Neural cell (in vitro differentiated cells): ENCODE measurements around the gene ONECUT1. TPM values are rescaled to one million over a fixed set of nuclear protein-coding genes. Genes with fewer than 3 reads are reported as not detected.
"Not testable (repeated sequence)": the region's sequence is repeated elsewhere in the genome, so short reads cannot be mapped to it uniquely, and the experiment has no call there.

Experiments
- H2AFZ ChIP-seq: fragments of 200-600, 300-800 bp; sonication (generic), shearing (Covaris generic); 2 replicates; pipeline ENCODE4 v1.6.0; 2014; ENCODE audit warnings: low read depth, mild to moderate bottlenecking, antibody characterized with exemption, low read length, moderate library complexity
- H3F3A ChIP-seq: fragments of 200-600 bp; shearing (Covaris generic); 2 replicates; pipeline ENCODE4 v1.6.1; 2016; ENCODE audit warnings: mild to moderate bottlenecking, moderate library complexity, mixed read lengths, antibody characterized with exemption, low read length; ENCODE audit not compliant: insufficient read depth, poor library complexity, severe bottlenecking
- H3K27ac ChIP-seq: fragments of 200-600, 300-800 bp; sonication (generic), shearing (Covaris generic); 2 replicates; pipeline ENCODE4 v1.5.1; 2014; ENCODE audit warnings: mild to moderate bottlenecking, low read length, moderate library complexity
- H3K27me3 ChIP-seq: fragments of 300-800, 200-600 bp; sonication (generic), shearing (Covaris generic); 2 replicates; pipeline ENCODE4 v1.6.0; 2014; ENCODE audit warnings: mild to moderate bottlenecking, low read depth, low read length, moderate library complexity; ENCODE audit not compliant: insufficient read depth
- H3K36me3 ChIP-seq: fragments of 300-800, 200-600 bp; sonication (generic), shearing (Covaris generic); 2 replicates; pipeline ENCODE4 v1.5.1; 2014; ENCODE audit warnings: mild to moderate bottlenecking, antibody characterized with exemption, low read length, moderate library complexity; ENCODE audit not compliant: insufficient read depth
- H3K4me2 ChIP-seq: fragments of 300-800, 200-600 bp; sonication (generic), shearing (Covaris generic); 2 replicates; pipeline ENCODE4 v1.6.0; 2014; ENCODE audit warnings: mild to moderate bottlenecking, low read length
- H3K4me3 ChIP-seq: fragments of 300-800, 200-600 bp; sonication (generic), shearing (Covaris generic); 2 replicates; pipeline ENCODE4 v1.5.1; 2014; ENCODE audit warnings: mild to moderate bottlenecking, low read length, moderate library complexity
- H3K79me2 ChIP-seq: fragments of 200-600 bp; shearing (Covaris generic); replicated peaks from 2 replicates; pipeline ENCODE4 v1.6.0; 2014; ENCODE audit warnings: mild to moderate bottlenecking, low read length, moderate library complexity; ENCODE audit not compliant: insufficient read depth
- H3K9ac ChIP-seq: fragments of 300-800, 200-600 bp; sonication (generic), shearing (Covaris generic); 2 replicates; pipeline ENCODE4 v1.6.1; 2016; ENCODE audit warnings: mild to moderate bottlenecking, low read length, mixed read lengths
- H3K9me2 ChIP-seq: fragments of 200-600 bp; shearing (Covaris generic); 2 replicates; pipeline ENCODE4 v1.6.1; 2016; ENCODE audit warnings: mild to moderate bottlenecking, low read length, mixed read lengths; ENCODE audit not compliant: insufficient read depth
- H3K9me3 ChIP-seq: fragments of 200-600, 300-800 bp; sonication (generic), shearing (Covaris generic); 2 replicates; pipeline ENCODE4 v1.6.1; 2016; ENCODE audit warnings: mild to moderate bottlenecking, mixed run types, low read length, moderate library complexity, mixed read lengths
- H4K20me1 ChIP-seq: fragments of 200-600 bp; shearing (Covaris generic); 2 replicates; pipeline ENCODE4 v1.6.1; 2016; ENCODE audit warnings: mild to moderate bottlenecking, mixed run types; ENCODE audit not compliant: insufficient read depth
- EP300 ChIP-seq: fragments of 450-650 bp; conservative IDR thresholded peaks from 2 replicates; pipeline ENCODE4 v1.6.1; 2014; ENCODE audit warnings: antibody characterized with exemption, mild to moderate bottlenecking, moderate library complexity; ENCODE audit not compliant: poor library complexity, severe bottlenecking
- EZH2 ChIP-seq: fragments of 200-600, 300-800 bp; shearing (Covaris generic), sonication (generic); IDR thresholded peaks from 2 replicates; pipeline ENCODE4 v1.6.1; 2014; ENCODE audit warnings: antibody characterized with exemption, low read length, borderline replicate concordance, mild to moderate bottlenecking; ENCODE audit not compliant: insufficient read depth, poor library complexity, severe bottlenecking
- MXI1 ChIP-seq: fragments of 450-650 bp; conservative IDR thresholded peaks from 2 replicates; pipeline ENCODE4 v1.6.1; 2014; ENCODE audit warnings: antibody characterized with exemption, mild to moderate bottlenecking; ENCODE audit not compliant: poor library complexity, severe bottlenecking
- POLR2AphosphoS5 ChIP-seq: IDR thresholded peaks from 2 replicates; pipeline ENCODE4 v1.6.1; 2012
- RAD21 ChIP-seq: fragments of 450-650 bp; conservative IDR thresholded peaks from 2 replicates; pipeline ENCODE4 v1.6.1; 2014; ENCODE audit warnings: antibody characterized with exemption, mild to moderate bottlenecking, moderate library complexity
- SMC3 ChIP-seq: fragments of 450-650 bp; conservative IDR thresholded peaks from 2 replicates; pipeline ENCODE4 v1.6.1; 2014; ENCODE audit warnings: antibody characterized with exemption, mild to moderate bottlenecking, moderate library complexity; ENCODE audit not compliant: poor library complexity
- TAF1 ChIP-seq: IDR thresholded peaks from 2 replicates; pipeline ENCODE4 v1.6.1; 2012; ENCODE audit warnings: low read depth
- polyA minus RNA-seq: library from RNA; depleted of rRNA, polyadenylated mRNA; stranded (reverse); fragments of >200 nt; gene quantifications from 2 replicates; pipeline ENCODE4 v1.2.3, GENCODE V29; 2014
- polyA plus RNA-seq: library from polyadenylated mRNA; depleted of rRNA; stranded (reverse); fragments of >200 nt; gene quantifications from 2 replicates; pipeline ENCODE4 v1.2.3, GENCODE V29; 2014
- TF ChIP-seq, protein P1 (sequence below): IDR thresholded peaks from 2 replicates; pipeline ENCODE4 v1.6.1; 2012; ENCODE audit warnings: borderline replicate concordance
- TF ChIP-seq, protein P2 (sequence below): fragments of 450-650 bp; IDR thresholded peaks from 2 replicates; pipeline ENCODE4 v1.5.1; 2014; ENCODE audit warnings: antibody characterized with exemption, mild to moderate bottlenecking, moderate library complexity; ENCODE audit not compliant: poor library complexity, severe bottlenecking

The ONECUT1 gene
- 1.2 and 3.4 TPM in 2 replicates for polyA plus RNA-seq
- polyA minus RNA-seq: 6.8 and 25.6 TPM in 2 replicates

DNA sequence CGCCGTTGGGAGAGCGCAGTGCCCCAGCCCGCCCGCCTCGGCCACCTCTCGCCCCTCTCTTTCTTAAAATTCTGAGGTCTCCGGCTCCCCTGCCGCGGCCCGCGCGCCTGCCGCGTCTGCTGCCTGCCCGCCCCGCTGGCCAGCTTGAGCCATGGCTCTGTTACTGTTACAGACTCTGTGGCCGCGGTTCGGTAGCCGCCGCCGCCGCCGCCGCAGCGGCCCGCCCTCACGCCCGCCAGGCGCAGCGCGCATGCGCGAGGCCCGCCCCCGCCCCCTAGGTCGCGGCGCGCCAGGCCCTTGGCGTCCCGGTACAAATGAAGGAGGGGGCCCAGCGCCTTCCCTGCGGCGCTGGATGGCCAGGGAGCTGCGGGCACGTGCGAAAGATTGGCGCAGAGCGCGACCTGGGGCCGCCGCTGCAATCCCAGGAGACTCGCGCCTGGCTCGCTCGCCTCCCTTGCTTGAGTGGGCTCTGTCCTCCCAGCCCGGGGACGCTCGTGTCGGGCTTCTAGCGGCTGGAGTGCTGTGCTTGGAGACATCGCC, at the start of gene ONECUT1:
TSS of gene ONECUT1 (minus strand) at position 168 of the 540 bp plus-strand sequence. CDS start 452 bp downstream, outside the sequence.
- H4K20me1 ChIP-seq: no peaks in the 10 kb centered on the region
- H3K9me2 ChIP-seq: no peaks in the 10 kb centered on the region
- peak within 1 kb of the TSS; percentile 77 for H3K4me3 ChIP-seq
- peak within 1 kb of the TSS; percentile 58 for H3K9ac ChIP-seq
- peaks cover 99% of the 10 kb centered on the region for H3K27me3 ChIP-seq
- peak within 1 kb of the TSS; percentile 37 for H3K27ac ChIP-seq
- peak within 1 kb of the TSS; percentile 62 for H3K4me2 ChIP-seq
- H3K9me3 ChIP-seq: no peaks in the 10 kb centered on the region
- no peak for TF ChIP-seq RAD21
- TF ChIP-seq, protein P1, sequence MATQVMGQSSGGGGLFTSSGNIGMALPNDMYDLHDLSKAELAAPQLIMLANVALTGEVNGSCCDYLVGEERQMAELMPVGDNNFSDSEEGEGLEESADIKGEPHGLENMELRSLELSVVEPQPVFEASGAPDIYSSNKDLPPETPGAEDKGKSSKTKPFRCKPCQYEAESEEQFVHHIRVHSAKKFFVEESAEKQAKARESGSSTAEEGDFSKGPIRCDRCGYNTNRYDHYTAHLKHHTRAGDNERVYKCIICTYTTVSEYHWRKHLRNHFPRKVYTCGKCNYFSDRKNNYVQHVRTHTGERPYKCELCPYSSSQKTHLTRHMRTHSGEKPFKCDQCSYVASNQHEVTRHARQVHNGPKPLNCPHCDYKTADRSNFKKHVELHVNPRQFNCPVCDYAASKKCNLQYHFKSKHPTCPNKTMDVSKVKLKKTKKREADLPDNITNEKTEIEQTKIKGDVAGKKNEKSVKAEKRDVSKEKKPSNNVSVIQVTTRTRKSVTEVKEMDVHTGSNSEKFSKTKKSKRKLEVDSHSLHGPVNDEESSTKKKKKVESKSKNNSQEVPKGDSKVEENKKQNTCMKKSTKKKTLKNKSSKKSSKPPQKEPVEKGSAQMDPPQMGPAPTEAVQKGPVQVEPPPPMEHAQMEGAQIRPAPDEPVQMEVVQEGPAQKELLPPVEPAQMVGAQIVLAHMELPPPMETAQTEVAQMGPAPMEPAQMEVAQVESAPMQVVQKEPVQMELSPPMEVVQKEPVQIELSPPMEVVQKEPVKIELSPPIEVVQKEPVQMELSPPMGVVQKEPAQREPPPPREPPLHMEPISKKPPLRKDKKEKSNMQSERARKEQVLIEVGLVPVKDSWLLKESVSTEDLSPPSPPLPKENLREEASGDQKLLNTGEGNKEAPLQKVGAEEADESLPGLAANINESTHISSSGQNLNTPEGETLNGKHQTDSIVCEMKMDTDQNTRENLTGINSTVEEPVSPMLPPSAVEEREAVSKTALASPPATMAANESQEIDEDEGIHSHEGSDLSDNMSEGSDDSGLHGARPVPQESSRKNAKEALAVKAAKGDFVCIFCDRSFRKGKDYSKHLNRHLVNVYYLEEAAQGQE: no peak
- TF ChIP-seq MXI1: no peak
- TF ChIP-seq, protein P2, sequence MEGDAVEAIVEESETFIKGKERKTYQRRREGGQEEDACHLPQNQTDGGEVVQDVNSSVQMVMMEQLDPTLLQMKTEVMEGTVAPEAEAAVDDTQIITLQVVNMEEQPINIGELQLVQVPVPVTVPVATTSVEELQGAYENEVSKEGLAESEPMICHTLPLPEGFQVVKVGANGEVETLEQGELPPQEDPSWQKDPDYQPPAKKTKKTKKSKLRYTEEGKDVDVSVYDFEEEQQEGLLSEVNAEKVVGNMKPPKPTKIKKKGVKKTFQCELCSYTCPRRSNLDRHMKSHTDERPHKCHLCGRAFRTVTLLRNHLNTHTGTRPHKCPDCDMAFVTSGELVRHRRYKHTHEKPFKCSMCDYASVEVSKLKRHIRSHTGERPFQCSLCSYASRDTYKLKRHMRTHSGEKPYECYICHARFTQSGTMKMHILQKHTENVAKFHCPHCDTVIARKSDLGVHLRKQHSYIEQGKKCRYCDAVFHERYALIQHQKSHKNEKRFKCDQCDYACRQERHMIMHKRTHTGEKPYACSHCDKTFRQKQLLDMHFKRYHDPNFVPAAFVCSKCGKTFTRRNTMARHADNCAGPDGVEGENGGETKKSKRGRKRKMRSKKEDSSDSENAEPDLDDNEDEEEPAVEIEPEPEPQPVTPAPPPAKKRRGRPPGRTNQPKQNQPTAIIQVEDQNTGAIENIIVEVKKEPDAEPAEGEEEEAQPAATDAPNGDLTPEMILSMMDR: no peak
- TF ChIP-seq EP300: no peak
- no peak for TF ChIP-seq EZH2
- no peak for TF ChIP-seq TAF1
- peak; percentile 17 for TF ChIP-seq SMC3
- TF ChIP-seq POLR2AphosphoS5: peak; percentile 38
- no peaks in the 10 kb centered on the region for H3K36me3 ChIP-seq
- peak within 1 kb of the TSS; percentile 45 for H2AFZ ChIP-seq
- H3K79me2 ChIP-seq: no peaks in the 10 kb centered on the region
- H3F3A ChIP-seq: no peaks in the 10 kb centered on the region

DNA sequence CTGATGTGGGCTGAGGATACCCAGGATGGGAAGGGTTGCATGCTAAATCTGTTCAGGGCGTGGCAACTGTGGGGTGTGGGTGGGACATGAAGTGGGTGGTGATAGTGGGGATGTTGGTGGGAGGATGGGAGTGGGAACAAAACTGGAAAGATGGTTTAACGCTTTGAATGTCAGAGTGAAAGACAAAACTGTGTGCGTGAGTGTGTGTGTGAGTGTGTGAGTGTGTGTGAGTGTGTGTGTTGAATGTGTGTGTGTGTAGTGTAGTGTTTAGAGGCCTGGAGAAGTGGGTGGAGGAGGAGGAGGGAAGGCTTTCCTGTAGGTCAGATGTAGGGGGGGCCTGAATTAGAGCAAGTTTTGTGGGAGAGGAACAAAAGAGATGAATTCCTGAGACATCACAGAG, 44.2 kb upstream of the ONECUT1 start:
- no peak overlapping the region for H3K27ac ChIP-seq
- no peaks in the 10 kb centered on the region for H3K36me3 ChIP-seq
- H3K27me3 ChIP-seq: no peaks in the 10 kb centered on the region
- H3K4me3 ChIP-seq: no peak overlapping the region
- H3K9me3 ChIP-seq: no peaks in the 10 kb centered on the region
- H3K79me2 ChIP-seq: no peaks in the 10 kb centered on the region
- no peaks in the 10 kb centered on the region for H3F3A ChIP-seq
- H3K9ac ChIP-seq: no peak overlapping the region
- H3K4me2 ChIP-seq: no peak overlapping the region
- no peaks in the 10 kb centered on the region for H4K20me1 ChIP-seq
- H3K9me2 ChIP-seq: no peaks in the 10 kb centered on the region
- TF ChIP-seq, protein P2: no peak
- TF ChIP-seq EP300: no peak
- no peak for TF ChIP-seq TAF1
- no peak for TF ChIP-seq RAD21
- H2AFZ ChIP-seq: no peak overlapping the region

DNA sequence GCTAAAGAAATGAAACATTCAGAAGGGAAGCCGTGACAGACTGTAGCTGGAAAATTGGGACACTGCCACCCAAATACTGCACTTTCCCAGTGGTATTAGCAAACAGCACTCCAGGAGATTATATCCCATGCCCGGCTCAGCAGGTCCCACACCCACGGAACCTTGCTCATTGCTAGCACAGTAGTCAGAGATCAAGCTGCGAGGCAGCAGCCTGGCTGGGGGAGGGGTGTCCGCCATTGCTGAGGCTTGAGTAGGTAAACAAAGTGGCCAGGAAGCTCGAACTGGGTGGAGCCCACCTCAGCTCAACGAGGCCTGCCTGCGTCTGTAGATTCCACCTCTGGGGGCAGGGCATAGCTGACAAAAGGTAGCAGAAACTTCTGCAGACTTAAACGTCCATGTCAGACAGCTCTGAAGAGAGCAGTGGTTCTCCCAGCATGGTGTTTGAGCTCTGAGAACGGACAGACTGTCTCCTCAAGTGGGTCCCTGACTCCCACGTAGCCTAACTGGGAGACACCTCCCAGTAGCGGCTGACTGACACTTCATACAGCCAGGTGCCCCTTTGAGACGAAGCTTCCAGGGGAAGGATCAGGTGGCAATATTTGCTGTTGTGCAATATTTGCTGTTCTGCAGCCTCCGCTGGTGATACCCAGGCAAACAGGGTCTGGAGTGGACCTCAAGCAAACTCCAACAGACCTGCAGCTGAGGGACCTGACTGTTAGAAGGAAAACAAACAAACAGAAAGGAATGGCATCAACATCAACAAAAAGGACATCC, 34.2 kb upstream of the ONECUT1 start:
- H3F3A ChIP-seq, H2AFZ ChIP-seq, H3K36me3 ChIP-seq, H3K4me2 ChIP-seq, H3K9ac ChIP-seq, H3K27ac ChIP-seq, H3K79me2 ChIP-seq, H3K27me3 ChIP-seq, H3K4me3 ChIP-seq, H3K9me2 ChIP-seq, H3K9me3 ChIP-seq, H4K20me1 ChIP-seq: not testable (repeated sequence)
